GM18861 (cell line): ENCODE measurements around the gene NKAIN2.
"Not testable (repeated sequence)": the region's sequence is repeated elsewhere in the genome, so short reads cannot be mapped to it uniquely, and the experiment has no call there.

Experiments
- ATAC-seq: cut with Tn5 transposase; IDR thresholded peaks from one replicate; pipeline ENCODE4 v1.9.1; 2021; ENCODE audit not compliant: unreplicated experiment

The NKAIN2 gene

GRCh38 chr6:124294574-124295200 is 491.0 kb downstream of the NKAIN2 start:
- ATAC-seq = no peak

GRCh38 chr6:124297507-124297906 is 493.8 kb downstream of the NKAIN2 start:
- no peak for ATAC-seq

- no peak for ATAC-seq
These were observed 495.1 kb downstream of the NKAIN2 start for GRCh38 chr6:124298730-124299129.

- ATAC-seq = not testable (repeated sequence)
These were observed 497.2 kb downstream of the NKAIN2 start for GRCh38 chr6:124300907-124301306.

- ATAC-seq = no peak
These were observed 500.3 kb downstream of the NKAIN2 start for GRCh38 chr6:124303971-124304370.

- ATAC-seq = no peak
These were observed 506.5 kb downstream of the NKAIN2 start for GRCh38 chr6:124310139-124310538.

GRCh38 chr6:124319410-124319809 is 515.7 kb downstream of the NKAIN2 start:
- ATAC-seq = no peak

GRCh38 chr6:124324237-124324636 is 520.6 kb downstream of the NKAIN2 start:
- ATAC-seq = no peak

GRCh38 chr6:124330197-124330596 is 526.5 kb downstream of the NKAIN2 start:
- ATAC-seq = no peak

GRCh38 chr6:124334359-124334758 is 530.7 kb downstream of the NKAIN2 start:
- ATAC-seq = no peak

- ATAC-seq = no peak
These were observed 536.1 kb downstream of the NKAIN2 start for GRCh38 chr6:124339610-124340334.

GRCh38 chr6:124348339-124348738 is 544.7 kb downstream of the NKAIN2 start:
- ATAC-seq = not testable (repeated sequence)

- ATAC-seq = no peak
These were observed 551.5 kb downstream of the NKAIN2 start for GRCh38 chr6:124355146-124355545.

GRCh38 chr6:124356276-124356810 is 552.7 kb downstream of the NKAIN2 start:
- no peak for ATAC-seq

GRCh38 chr6:124356811-124357210 is 553.1 kb downstream of the NKAIN2 start:
- ATAC-seq = no peak

- ATAC-seq = no peak
These were observed 564.5 kb downstream of the NKAIN2 start for GRCh38 chr6:124368131-124368530.

- ATAC-seq = no peak
These were observed 568.4 kb downstream of the NKAIN2 start for GRCh38 chr6:124371974-124372475.

GRCh38 chr6:124373386-124373785 is 569.7 kb downstream of the NKAIN2 start:
- no peak for ATAC-seq

GRCh38 chr6:124389127-124389526 is 585.5 kb downstream of the NKAIN2 start:
- no peak for ATAC-seq

GRCh38 chr6:124393536-124393935 is 589.9 kb downstream of the NKAIN2 start:
- ATAC-seq = no peak

GRCh38 chr6:124396361-124396760 is 592.7 kb downstream of the NKAIN2 start:
- ATAC-seq = no peak
